ENCODE data around the gene CFAP70. TPM values are rescaled to one million over a fixed set of nuclear protein-coding genes. Genes with fewer than 3 reads are reported as not detected.
"Not testable (repeated sequence)": the region's sequence is repeated elsewhere in the genome, so short reads cannot be mapped to it uniquely, and the experiment has no call there.

The CFAP70 gene
- total RNA-seq, 4 donors from 2014 or later: 0.37 to 2.7 (median 1.6) TPM

GRCh38 chr10:73263693-73264347, 94.8 kb downstream of the CFAP70 start:
- Histone ChIP-seq H3K27ac (no peak overlapping the region), H3K27me3 (no peaks in the 10 kb centered on the region), H3K9me3 (no peaks in the 10 kb centered on the region), H3K4me3 (no peak overlapping the region), H3K4me1 (no peaks in the 10 kb centered on the region), H3K36me3 (no peaks in the 10 kb centered on the region)
- DNase-seq: no peak
- in situ Hi-C loops (cut with MboI; ENCODE audit: low pct_ligation_motif_present in 1 of 4, low pct_unique_long_range_greater_than_20kb in 1 of 4, low sequenced_read_pairs in 3 of 4) (loop anchor here in 1 of 4 donors (25.0 kb wide), 1 partner anchor 373 kb away; the partner anchor contains the start of gene MYOZ1), intact Hi-C loops (cut with DNase I; ENCODE audit: low total_unique reads) (no loop called here)
- WGBS, 2 donors (ENCODE audit: low coverage in 1 of 2): 29 to 64% methylated on average over 1 of the region's 1 CpG
- TF ChIP-seq POLR2AphosphoS5 (IDR thresholded peaks at IDR 0.05): no peak
- TF ChIP-seq, protein P1, sequence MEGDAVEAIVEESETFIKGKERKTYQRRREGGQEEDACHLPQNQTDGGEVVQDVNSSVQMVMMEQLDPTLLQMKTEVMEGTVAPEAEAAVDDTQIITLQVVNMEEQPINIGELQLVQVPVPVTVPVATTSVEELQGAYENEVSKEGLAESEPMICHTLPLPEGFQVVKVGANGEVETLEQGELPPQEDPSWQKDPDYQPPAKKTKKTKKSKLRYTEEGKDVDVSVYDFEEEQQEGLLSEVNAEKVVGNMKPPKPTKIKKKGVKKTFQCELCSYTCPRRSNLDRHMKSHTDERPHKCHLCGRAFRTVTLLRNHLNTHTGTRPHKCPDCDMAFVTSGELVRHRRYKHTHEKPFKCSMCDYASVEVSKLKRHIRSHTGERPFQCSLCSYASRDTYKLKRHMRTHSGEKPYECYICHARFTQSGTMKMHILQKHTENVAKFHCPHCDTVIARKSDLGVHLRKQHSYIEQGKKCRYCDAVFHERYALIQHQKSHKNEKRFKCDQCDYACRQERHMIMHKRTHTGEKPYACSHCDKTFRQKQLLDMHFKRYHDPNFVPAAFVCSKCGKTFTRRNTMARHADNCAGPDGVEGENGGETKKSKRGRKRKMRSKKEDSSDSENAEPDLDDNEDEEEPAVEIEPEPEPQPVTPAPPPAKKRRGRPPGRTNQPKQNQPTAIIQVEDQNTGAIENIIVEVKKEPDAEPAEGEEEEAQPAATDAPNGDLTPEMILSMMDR (IDR thresholded peaks at IDR 0.05): peak; percentile 30 to 45 (median 36)

DNA sequence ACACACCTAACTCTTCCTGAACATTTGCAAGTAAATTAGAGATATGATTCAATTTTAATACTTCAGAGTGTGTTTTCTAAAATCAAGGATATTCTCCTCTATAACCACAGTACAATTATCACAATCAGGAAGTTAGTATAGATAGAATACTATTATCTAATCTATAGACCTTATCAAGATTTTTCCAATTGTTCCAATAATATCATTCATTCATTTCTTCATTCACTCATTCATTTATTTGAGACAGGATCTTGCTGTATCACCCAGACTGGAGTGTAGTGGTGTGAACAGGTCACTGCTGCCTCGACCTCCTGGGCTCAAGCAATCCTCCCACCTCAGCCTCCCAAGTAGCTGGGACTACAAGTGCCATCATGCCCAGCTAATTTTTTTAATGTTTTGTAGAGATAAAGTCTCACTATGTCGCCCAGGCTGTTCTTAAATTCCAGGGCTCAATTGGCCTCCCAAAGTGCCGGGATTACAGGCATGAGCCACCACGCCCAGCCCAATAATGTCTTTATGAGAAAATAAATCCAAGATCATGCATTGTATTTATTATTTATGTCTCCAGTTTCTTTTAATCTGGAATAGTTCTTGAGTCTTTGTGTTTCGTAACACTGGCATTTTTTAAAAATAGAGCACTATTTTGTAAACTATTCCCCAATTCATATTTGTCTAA, 95.6 kb downstream of the CFAP70 start:
- H3K4me1 ChIP-seq: no peaks in the 10 kb centered on the region
- H3K36me3 ChIP-seq: no peaks in the 10 kb centered on the region
- intact Hi-C loops (cut with DNase I; ENCODE audit: low total_unique reads): no loop called here
- no peak for TF ChIP-seq POLR2A (IDR thresholded peaks at IDR 0.05)
- TF ChIP-seq POLR2AphosphoS5 (IDR thresholded peaks at IDR 0.05): no peak
- no peak for TF ChIP-seq EP300 (IDR thresholded peaks at IDR 0.05; ENCODE audit: low read depth)
- TF ChIP-seq, protein P1 (IDR thresholded peaks at IDR 0.05): no peak
- no peak overlapping the region for H3K4me3 ChIP-seq
- WGBS, 2 donors (ENCODE audit: low coverage in 1 of 2): 67 to 77% methylated on average over 4 to 5 of the region's 5 CpGs
- no peak overlapping the region for H3K27ac ChIP-seq
- no peaks in the 10 kb centered on the region for H3K9me3 ChIP-seq
- no peaks in the 10 kb centered on the region for H3K27me3 ChIP-seq
- no peak for DNase-seq
- in situ Hi-C loops (cut with MboI; ENCODE audit: low pct_ligation_motif_present in 1 of 4, low pct_unique_long_range_greater_than_20kb in 1 of 4, low sequenced_read_pairs in 3 of 4): loop anchor here in 1 of 4 donors (25.0 kb wide), 1 partner anchor 374 kb away; the partner anchor contains the start of gene MYOZ1

- H3K9me3 ChIP-seq: no peaks in the 10 kb centered on the region
- no peaks in the 10 kb centered on the region for H3K27me3 ChIP-seq
- DNase-seq: no peak
- in situ Hi-C loops (cut with MboI; ENCODE audit: low pct_ligation_motif_present in 1 of 4, low pct_unique_long_range_greater_than_20kb in 1 of 4, low sequenced_read_pairs in 3 of 4): loop anchor here in 1 of 4 donors (25.0 kb wide), 1 partner anchor 375 kb away; the partner anchor contains the start of gene MYOZ1
- no peak overlapping the region for H3K4me3 ChIP-seq
- 78% methylated on average over 4 of the region's 4 CpGs for WGBS, 2 donors (ENCODE audit: low coverage in 1 of 2)
- H3K4me1 ChIP-seq: no peaks in the 10 kb centered on the region
- H3K27ac ChIP-seq: no peak overlapping the region
- no peaks in the 10 kb centered on the region for H3K36me3 ChIP-seq
- TF ChIP-seq POLR2A (IDR thresholded peaks at IDR 0.05) (no peak), POLR2AphosphoS5 (IDR thresholded peaks at IDR 0.05) (no peak), EP300 (IDR thresholded peaks at IDR 0.05; ENCODE audit: low read depth) (no peak)
- TF ChIP-seq, protein P1 (IDR thresholded peaks at IDR 0.05): no peak
- intact Hi-C loops (cut with DNase I; ENCODE audit: low total_unique reads): no loop called here
Observed at GRCh38 chr10:73262105-73262730, 96.4 kb downstream of the CFAP70 start.

- H3K9me3 ChIP-seq: no peaks in the 10 kb centered on the region
- intact Hi-C loops (cut with DNase I; ENCODE audit: low total_unique reads) (no loop called here), in situ Hi-C loops (cut with MboI; ENCODE audit: low pct_ligation_motif_present in 1 of 4, low pct_unique_long_range_greater_than_20kb in 1 of 4, low sequenced_read_pairs in 3 of 4) (loop anchor here in 1 of 4 donors (25.0 kb wide), 1 partner anchor 376 kb away; the partner anchor contains the start of gene MYOZ1)
- DNase-seq: no peak
- no peaks in the 10 kb centered on the region for H3K36me3 ChIP-seq
- WGBS, 2 donors (ENCODE audit: low coverage in 1 of 2): 87 to 90% methylated on average over 9 of the region's 9 CpGs
- TF ChIP-seq POLR2AphosphoS5 (IDR thresholded peaks at IDR 0.05): no peak
- no peak for TF ChIP-seq POLR2A (IDR thresholded peaks at IDR 0.05)
- TF ChIP-seq, protein P1 (IDR thresholded peaks at IDR 0.05): no peak
- no peak for TF ChIP-seq EP300 (IDR thresholded peaks at IDR 0.05; ENCODE audit: low read depth)
- no peak overlapping the region for H3K4me3 ChIP-seq
- H3K27me3 ChIP-seq: no peaks in the 10 kb centered on the region
- H3K4me1 ChIP-seq: no peaks in the 10 kb centered on the region
- no peak overlapping the region for H3K27ac ChIP-seq
Observed at GRCh38 chr10:73261362-73261995, 97.2 kb downstream of the CFAP70 start.

GRCh38 chr10:73258612-73259011, 100.1 kb downstream of the CFAP70 start:
- intact Hi-C loops (cut with DNase I; ENCODE audit: low total_unique reads); H3K36me3 ChIP-seq; H3K4me1 ChIP-seq; H3K27ac ChIP-seq; H3K4me3 ChIP-seq; DNase-seq; H3K27me3 ChIP-seq; H3K9me3 ChIP-seq: not testable (repeated sequence)
- WGBS, 2 donors (ENCODE audit: low coverage in 1 of 2): 96% methylated on average over 10 of the region's 10 CpGs
- in situ Hi-C loops (cut with MboI; ENCODE audit: low pct_ligation_motif_present in 1 of 4, low pct_unique_long_range_greater_than_20kb in 1 of 4, low sequenced_read_pairs in 3 of 4): loop anchor here in 1 of 4 donors (25.0 kb wide), 1 partner anchor 379 kb away; the partner anchor contains the start of gene MYOZ1

All from transverse colon (tissue), 4 donors.